NCI-H1092 treated with DMSO at 0.1 percent for 48 hours (cell line): ENCODE data around the gene CABLES1.
"Not testable (repeated sequence)": the region's sequence is repeated elsewhere in the genome, so short reads cannot be mapped to it uniquely, and the experiment has no call there.

Source experiments
- DNase-seq: peaks from one replicate; lab custom pipeline; 2025; lab: John Stamatoyannopoulos, UW

CABLES1 gene

GRCh38 chr18:23226391-23226790 lies 91.1 kb downstream of the CABLES1 start:
- DNase-seq: no peak

DNA sequence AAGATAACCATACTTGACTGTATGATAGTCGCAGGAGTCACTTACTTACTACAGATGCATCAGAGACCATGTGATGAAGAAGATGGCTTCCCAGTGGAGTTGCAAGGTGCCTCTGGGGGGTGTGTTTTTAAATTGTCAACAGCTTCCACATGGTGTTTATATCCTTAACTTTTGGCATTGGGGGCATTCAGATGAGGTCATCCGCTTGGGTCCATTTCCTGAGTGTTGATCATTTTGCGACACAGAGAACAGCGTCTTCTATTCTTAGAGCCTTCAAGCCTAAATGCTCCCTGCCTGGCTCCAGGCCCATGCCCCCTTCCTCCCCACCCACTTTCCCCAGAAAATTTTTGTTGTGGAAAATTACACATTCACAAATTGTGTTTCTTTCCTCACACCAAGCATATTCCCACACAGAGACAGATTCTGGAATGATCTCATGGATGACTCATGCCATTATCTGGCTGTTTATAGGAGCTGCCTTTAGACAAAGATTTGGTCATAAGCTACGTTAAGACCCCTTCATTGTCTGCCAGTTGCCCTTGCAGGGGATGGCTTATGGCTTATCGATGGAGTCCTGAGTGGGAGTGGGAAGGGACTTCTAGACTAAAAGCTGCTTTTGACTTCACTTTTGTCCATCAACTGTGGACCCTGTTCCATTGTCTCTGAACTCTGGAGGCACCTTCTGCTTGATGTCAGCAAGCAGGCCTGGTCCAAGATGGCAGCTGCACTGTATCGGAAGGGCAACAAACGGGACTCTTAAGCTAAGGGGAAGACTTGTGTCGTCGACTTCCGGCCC lies 91.8 kb downstream of the CABLES1 start:
- DNase-seq: no peak

GRCh38 chr18:23227726-23228070 lies 92.4 kb downstream of the CABLES1 start:
- peak; percentile 91 for DNase-seq

GRCh38 chr18:23228102-23229061 lies 93.1 kb downstream of the CABLES1 start:
- DNase-seq: peak; percentile 85

DNA sequence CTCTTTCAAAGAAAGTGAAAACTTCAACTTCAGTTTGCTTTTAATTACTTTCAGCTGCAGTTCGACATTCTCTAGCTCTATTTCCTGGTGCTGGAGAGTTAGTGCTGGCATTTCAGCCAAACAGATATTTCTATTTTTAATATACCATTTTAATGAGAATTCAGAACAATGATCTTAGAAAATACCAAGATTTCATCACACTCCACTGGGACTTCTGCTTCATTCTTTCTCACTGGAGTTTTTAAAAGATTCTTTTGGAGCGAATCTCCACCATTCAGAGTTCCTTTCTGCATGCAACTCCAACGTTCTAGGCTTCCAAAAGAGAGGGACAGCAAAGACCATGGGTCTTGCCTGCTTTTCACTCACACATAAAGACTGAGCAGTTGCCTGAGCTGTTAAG lies 94.2 kb downstream of the CABLES1 start:
- DNase-seq: no peak

- DNase-seq: no peak
Observed at GRCh38 chr18:23230686-23231085, 95.4 kb downstream of the CABLES1 start.

- DNase-seq: no peak
Observed at GRCh38 chr18:23231340-23232021, 96.2 kb downstream of the CABLES1 start.

- DNase-seq: no peak
Observed at GRCh38 chr18:23232331-23232730, 97.0 kb downstream of the CABLES1 start.

GRCh38 chr18:23234619-23235018 lies 99.3 kb downstream of the CABLES1 start:
- no peak for DNase-seq

GRCh38 chr18:23235336-23235735 lies 100.1 kb downstream of the CABLES1 start:
- DNase-seq: no peak

DNA sequence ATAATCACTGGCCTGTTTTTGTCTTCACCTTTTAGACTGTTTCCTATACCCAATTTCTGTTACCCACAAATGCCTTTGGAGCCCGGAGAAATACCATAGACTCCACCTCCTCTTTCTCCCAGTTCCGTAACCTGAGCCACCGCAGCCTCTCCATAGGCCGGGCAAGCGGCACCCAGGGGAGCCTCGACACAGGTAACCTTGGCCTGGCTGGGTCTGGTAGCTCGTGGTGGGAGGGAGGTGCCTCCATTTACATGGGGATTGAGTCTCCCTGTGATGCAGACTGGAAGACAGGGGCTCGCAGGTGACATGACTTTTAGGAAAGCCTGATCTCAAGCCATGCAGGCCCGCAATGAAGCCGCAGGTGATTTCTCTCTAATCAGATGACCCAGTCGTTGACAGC lies 100.6 kb downstream of the CABLES1 start:
- DNase-seq: no peak

- DNase-seq: no peak
Observed at GRCh38 chr18:23236876-23237468, 101.7 kb downstream of the CABLES1 start.

GRCh38 chr18:23237524-23238151 lies 102.4 kb downstream of the CABLES1 start:
- DNase-seq: no peak

GRCh38 chr18:23238152-23238531 lies 102.9 kb downstream of the CABLES1 start:
- DNase-seq: no peak

- DNase-seq: no peak
Observed at GRCh38 chr18:23238651-23239349, 103.5 kb downstream of the CABLES1 start.

DNA sequence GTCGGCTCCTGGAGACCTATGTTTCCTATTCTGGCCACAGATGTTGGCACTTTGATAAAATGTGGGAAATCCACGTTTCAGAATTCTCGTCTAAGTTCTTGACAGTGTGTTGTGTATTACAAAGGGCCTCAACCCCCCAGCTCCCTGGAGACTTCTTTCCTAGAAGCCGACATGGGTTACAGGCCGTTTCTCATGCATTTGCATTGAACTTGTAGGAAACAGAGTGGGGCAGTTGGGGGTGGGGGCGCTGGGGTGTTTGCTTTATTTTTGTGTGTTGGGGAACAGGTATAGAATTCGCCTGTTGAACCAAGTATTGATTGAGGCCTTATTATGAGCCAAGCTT lies 104.0 kb downstream of the CABLES1 start:
- DNase-seq: no peak

DNA sequence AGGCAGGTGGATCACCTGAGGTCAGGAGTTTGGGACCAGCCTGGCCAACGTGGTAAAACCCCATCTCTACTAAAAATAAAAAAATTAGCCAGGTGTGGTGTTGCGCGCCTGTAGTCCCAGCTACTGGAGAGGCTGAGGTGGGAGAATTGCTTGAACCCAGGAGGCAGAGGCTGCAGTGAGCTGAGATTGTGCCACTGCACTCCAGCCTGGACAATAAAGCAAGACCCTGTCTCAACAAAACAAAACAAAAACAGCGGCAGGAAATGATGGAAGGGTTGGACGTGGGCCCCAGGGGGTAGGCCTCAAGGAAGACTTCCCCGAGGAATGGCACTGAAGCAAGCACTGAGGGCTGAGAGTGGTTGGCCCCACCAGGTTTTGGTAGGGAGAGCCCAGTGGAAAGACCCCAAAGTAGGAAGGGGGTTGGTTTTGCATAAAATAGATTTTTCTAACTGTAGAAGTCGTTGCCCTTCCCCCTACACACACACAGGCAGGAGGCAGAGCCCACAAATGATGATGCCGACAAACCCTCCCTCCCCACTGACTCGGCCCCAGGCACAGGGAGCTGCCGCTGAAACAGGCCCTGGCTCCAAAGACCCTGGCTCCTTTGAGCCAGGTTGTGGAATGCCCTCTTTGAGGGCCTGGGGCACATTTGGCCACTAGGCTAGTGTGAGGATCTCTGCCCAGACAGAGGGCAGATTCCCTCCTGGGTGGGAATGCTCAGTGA lies 104.8 kb downstream of the CABLES1 start:
- DNase-seq: no peak

DNA sequence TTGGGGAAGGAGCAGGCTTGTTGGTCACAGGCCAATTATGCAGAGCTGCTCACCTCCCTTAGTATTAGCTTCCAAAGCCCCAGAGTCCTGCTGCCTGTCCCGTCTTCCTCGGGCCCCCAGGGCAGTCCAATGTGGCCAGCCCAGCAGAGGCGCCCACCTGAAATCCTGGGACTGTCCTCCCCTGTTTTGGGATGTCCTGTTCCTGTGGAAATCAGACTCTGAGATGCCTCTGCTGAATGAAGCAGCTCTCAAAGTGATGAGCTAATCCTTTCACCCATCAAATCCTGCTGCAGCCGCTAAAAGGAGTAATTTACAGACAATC lies 105.3 kb downstream of the CABLES1 start:
- DNase-seq: no peak

DNA sequence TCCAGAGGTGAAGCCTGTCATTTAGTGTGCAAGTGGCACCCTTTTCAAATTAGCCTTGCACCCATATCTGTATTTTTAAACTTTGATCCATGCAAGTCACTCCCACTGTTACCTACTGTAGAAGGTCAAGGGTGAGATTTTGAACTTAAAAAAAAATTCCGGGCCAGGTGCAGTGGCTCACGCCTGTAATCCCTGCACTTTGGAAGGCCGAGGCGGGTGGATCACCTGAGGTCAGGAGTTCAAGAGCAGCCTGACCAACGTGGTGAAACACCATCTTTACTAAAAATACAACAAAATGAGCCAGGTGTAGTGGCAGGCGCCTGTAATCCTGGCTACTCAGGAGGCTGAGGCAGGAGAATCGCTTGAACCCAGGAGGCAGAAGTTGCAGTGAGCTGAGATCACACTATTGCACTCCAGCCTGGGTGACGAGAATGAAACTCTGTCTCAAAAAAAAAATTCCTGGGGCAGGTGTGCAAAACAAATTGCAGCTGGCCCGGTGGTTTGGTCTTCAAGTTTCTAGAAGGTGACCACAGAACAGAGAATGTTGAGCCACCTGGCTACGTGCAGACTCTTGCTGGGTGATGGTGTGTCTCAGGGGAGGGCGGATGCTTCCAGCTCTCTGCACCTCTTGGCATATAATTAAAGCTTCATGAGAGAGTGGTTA lies 106.7 kb downstream of the CABLES1 start:
- not testable (repeated sequence) for DNase-seq

GRCh38 chr18:23243178-23243577 lies 107.9 kb downstream of the CABLES1 start:
- DNase-seq: peak; percentile 33
